ENCODE measurements around the gene GPN3.

DNA sequence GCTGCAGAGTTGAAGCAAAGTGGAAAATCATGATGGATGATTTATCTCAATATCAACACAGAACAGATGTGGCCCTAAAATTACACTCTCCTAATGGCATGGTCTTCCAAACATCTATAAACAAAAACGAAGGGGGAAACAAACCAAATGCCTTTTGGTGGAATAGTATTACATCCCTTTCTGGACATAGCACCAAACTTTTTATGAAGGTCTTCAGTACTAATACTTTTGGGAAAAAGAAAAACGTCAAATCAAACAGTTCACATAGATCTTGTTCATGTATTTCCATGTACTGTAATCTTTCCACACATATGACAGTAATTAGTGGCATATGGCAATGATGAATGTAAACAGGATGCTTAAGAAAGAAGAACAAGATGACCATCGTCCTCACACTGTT, 41.7 kb downstream of the GPN3 start:
- TF ChIP-seq, protein P1, sequence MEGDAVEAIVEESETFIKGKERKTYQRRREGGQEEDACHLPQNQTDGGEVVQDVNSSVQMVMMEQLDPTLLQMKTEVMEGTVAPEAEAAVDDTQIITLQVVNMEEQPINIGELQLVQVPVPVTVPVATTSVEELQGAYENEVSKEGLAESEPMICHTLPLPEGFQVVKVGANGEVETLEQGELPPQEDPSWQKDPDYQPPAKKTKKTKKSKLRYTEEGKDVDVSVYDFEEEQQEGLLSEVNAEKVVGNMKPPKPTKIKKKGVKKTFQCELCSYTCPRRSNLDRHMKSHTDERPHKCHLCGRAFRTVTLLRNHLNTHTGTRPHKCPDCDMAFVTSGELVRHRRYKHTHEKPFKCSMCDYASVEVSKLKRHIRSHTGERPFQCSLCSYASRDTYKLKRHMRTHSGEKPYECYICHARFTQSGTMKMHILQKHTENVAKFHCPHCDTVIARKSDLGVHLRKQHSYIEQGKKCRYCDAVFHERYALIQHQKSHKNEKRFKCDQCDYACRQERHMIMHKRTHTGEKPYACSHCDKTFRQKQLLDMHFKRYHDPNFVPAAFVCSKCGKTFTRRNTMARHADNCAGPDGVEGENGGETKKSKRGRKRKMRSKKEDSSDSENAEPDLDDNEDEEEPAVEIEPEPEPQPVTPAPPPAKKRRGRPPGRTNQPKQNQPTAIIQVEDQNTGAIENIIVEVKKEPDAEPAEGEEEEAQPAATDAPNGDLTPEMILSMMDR (IDR thresholded peaks at IDR 0.05), result no peak
- TF ChIP-seq POLR2AphosphoS5 (IDR thresholded peaks at IDR 0.05), result no peak
- no peak for TF ChIP-seq POLR2A (IDR thresholded peaks at IDR 0.05; ENCODE audit: low read depth)

All from esophagus muscularis mucosa (tissue), 3 donors.